Mesenchymal stem cell (in vitro differentiated cells and primary cell): ENCODE measurements around the gene MRPL20.

Experiments used
- DNase-seq: peaks from one replicate; pipeline ENCODE4 v3.0.0-alpha.2; 2013
- H2AFZ ChIP-seq: one replicate; pipeline ENCODE4 v1.6.1; 2013; ENCODE audit warnings: low read depth, mild to moderate bottlenecking, control low read depth, inconsistent platforms, low read length, moderate library complexity
- H2AK5ac ChIP-seq: 2 replicates; pipeline ENCODE4 v1.6.1; 2013; ENCODE audit warnings: low read length, moderate library complexity, mild to moderate bottlenecking, inconsistent platforms; ENCODE audit not compliant: severe bottlenecking
- H2BK120ac ChIP-seq: one replicate; pipeline ENCODE4 v1.6.1; 2013; ENCODE audit warnings: low read depth, mild to moderate bottlenecking, inconsistent platforms, low read length, moderate library complexity
- H2BK12ac ChIP-seq, 2 experiments: one replicate each; pipeline ENCODE4 v1.6.1; 2013; ENCODE audit warnings: inconsistent platforms in 2 of 2, low read length in 2 of 2, mild to moderate bottlenecking in 2 of 2, moderate library complexity in 2 of 2, control low read depth in 1 of 2
- H2BK15ac ChIP-seq: one replicate; pipeline ENCODE4 v1.6.1; 2013; ENCODE audit warnings: mild to moderate bottlenecking, low read depth, inconsistent platforms; ENCODE audit not compliant: poor library complexity, severe bottlenecking
- H2BK5ac ChIP-seq: 2 replicates; pipeline ENCODE4 v1.6.1; 2013; ENCODE audit warnings: low read depth, mild to moderate bottlenecking, low read length, control low read depth, inconsistent platforms; ENCODE audit not compliant: poor library complexity, severe bottlenecking
- H3K14ac ChIP-seq, 2 experiments: one replicate each; pipeline ENCODE4 v1.6.1; 2013; ENCODE audit warnings: inconsistent platforms in 2 of 2, low read length in 2 of 2, control low read depth in 1 of 2, mild to moderate bottlenecking in 1 of 2, moderate library complexity in 1 of 2
- H3K18ac ChIP-seq, 2 experiments: one replicate each; pipeline ENCODE4 v1.6.1; 2013; ENCODE audit warnings: inconsistent platforms in 2 of 2, low read length in 2 of 2, control low read depth in 1 of 2, low read depth in 1 of 2, mild to moderate bottlenecking in 1 of 2
- H3K23ac ChIP-seq, 2 experiments: one replicate each; pipeline ENCODE4 v1.6.1; 2013; ENCODE audit warnings: inconsistent platforms in 2 of 2, low read length in 2 of 2, mild to moderate bottlenecking in 2 of 2, moderate library complexity in 2 of 2, control low read depth in 1 of 2
- H3K27ac ChIP-seq: 2 replicates; pipeline ENCODE4 v1.5.1; 2013; ENCODE audit warnings: mild to moderate bottlenecking, moderate library complexity, low read length, control low read depth, inconsistent platforms; ENCODE audit not compliant: poor library complexity, severe bottlenecking
- H3K27me3 ChIP-seq, 2 experiments: 2 replicates each; pipeline versions ENCODE4 v1.6.1 to v1.7.0; 2013; ENCODE audit warnings: low read length in 2 of 2, mild to moderate bottlenecking in 2 of 2, moderate library complexity in 2 of 2, control low read depth in 1 of 2, inconsistent platforms in 1 of 2; ENCODE audit not compliant: control insufficient read depth in 1 of 2, insufficient read depth in 1 of 2
- H3K36me3 ChIP-seq, 2 experiments: 2 replicates each; pipeline versions ENCODE4 v1.6.1 to v1.7.0; 2013; ENCODE audit warnings: low read length in 2 of 2, control low read depth in 1 of 2, inconsistent platforms in 1 of 2, low read depth in 1 of 2, mild to moderate bottlenecking in 1 of 2; ENCODE audit not compliant: insufficient read depth in 2 of 2, control insufficient read depth in 1 of 2
- H3K4ac ChIP-seq, 2 experiments: one replicate each; pipeline ENCODE4 v1.6.1; 2013; ENCODE audit warnings: inconsistent platforms in 2 of 2, low read length in 2 of 2, mild to moderate bottlenecking in 2 of 2, moderate library complexity in 2 of 2, control low read depth in 1 of 2, low read depth in 1 of 2
- H3K4me1 ChIP-seq: 2 replicates; pipeline ENCODE4 v1.6.1; 2013; ENCODE audit warnings: low read depth, low read length, control low read depth; ENCODE audit not compliant: control insufficient read depth, insufficient read depth
- H3K4me2 ChIP-seq: 2 replicates; pipeline ENCODE4 v1.6.1; 2013; ENCODE audit warnings: low read length, mild to moderate bottlenecking, inconsistent platforms; ENCODE audit not compliant: poor library complexity, severe bottlenecking
- H3K4me3 ChIP-seq, 2 experiments: 2 replicates each; pipeline versions ENCODE4 v1.5.1 to v1.7.0; 2013; ENCODE audit warnings: low read length in 2 of 2, mild to moderate bottlenecking in 2 of 2, control low read depth in 1 of 2, low read depth in 1 of 2; ENCODE audit not compliant: insufficient read depth in 1 of 2
- H3K79me1 ChIP-seq: replicated peaks from 2 replicates; pipeline ENCODE4 v1.6.1; 2013; ENCODE audit warnings: mild to moderate bottlenecking, control low read depth, low read length, inconsistent platforms; ENCODE audit not compliant: poor library complexity, severe bottlenecking
- H3K9ac ChIP-seq: 2 replicates; pipeline ENCODE4 v1.7.0; 2013; ENCODE audit warnings: mild to moderate bottlenecking, low read length, moderate library complexity
- H3K9me3 ChIP-seq: 2 replicates; pipeline ENCODE4 v1.7.0; 2013; ENCODE audit warnings: mild to moderate bottlenecking, low read length; ENCODE audit not compliant: control insufficient read depth
- H4K8ac ChIP-seq: one replicate; pipeline ENCODE4 v1.6.1; 2013; ENCODE audit warnings: inconsistent platforms, mild to moderate bottlenecking, low read length, moderate library complexity
- H4K91ac ChIP-seq: one replicate; pipeline ENCODE4 v1.6.1; 2013; ENCODE audit warnings: mild to moderate bottlenecking, low read length, inconsistent platforms
- WGBS: methylation state at CpG from one replicate; pipeline ENCODE4 v1.1.7; 2013; ENCODE audit warnings: mixed read lengths; 5-methylcytosine and 5-hydroxymethylcytosine counted together

The MRPL20 gene

GRCh38 chr1:1373051-1373814 is 33.9 kb downstream of the MRPL20 start:
- Histone ChIP-seq H3K36me3 (peaks cover 11 to 44% of the 10 kb centered on the region in 2 experiments), H4K8ac (no peak overlapping the region), H3K79me1 (peaks cover 18% of the 10 kb centered on the region), H2BK15ac (no peak overlapping the region), H2BK12ac (no peak overlapping the region), H3K4me2 (peak overlapping the region; percentile 9), H3K18ac (no peak overlapping the region), H3K14ac (no peak overlapping the region), H2BK120ac (no peak overlapping the region), H3K4me1 (peaks cover 35% of the 10 kb centered on the region), H2BK5ac (no peak overlapping the region), H3K27me3 (no peaks in the 10 kb centered on the region), H3K4ac (no peak overlapping the region), H3K23ac (no peak overlapping the region), H2AK5ac (no peak overlapping the region), H3K4me3 (peak overlapping the region in 1 of 2 experiments; percentile 93), H3K9me3 (no peaks in the 10 kb centered on the region), H4K91ac (no peak overlapping the region), H2AFZ (no peak overlapping the region), H3K9ac (peak overlapping the region; percentile 94), H3K27ac (no peak overlapping the region)
- 97% methylated on average over 25 of the region's 26 CpGs for WGBS
- no peak for DNase-seq

DNA sequence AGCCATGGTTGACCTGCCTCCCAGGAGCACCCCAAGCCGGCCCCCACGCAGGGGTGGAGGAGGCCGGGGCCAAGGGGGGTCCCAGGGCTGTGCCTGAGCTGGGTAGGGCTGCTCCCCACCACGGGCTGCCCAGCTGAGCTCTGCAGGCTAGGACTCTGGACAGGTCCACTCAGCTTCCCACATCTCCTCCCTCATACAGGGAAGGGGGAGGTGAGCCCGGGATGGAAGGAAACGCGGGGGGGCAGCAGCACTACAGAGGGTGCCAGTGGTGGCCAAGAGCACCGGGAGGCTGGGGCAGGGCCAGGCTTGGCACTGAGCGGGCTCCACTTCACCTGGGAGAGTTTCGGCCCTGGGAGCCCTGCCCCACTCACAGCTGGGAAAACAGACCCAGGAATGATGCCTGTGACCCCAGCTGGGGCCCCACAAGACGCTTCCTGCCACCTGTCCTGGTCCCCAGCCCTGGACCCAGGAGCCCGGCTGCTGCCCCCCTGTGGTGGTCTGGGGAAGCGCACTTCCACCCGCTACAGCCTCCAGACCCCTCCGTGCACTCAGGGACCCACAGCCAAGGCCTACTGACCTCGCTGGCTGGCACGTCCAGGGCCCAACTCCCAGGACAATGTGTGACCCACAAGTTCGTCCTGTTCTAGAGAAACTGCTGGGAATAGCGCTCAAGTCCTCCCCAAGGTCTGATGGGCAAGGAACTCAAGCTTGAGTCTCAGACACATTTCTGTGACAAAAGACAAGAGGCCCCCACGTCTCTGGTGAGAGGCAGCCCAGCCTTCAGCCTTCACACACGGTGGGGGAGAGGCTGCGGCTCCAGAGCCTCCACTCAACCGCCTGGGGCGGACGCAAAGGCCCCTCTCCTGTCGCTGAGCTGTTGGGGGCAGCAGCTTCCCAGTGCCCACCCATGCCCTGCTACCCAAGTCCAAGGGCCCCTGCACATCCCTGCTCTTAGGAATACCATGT is 35.1 kb downstream of the MRPL20 start:
- WGBS = 54% methylated on average over 25 of the region's 26 CpGs
- Histone ChIP-seq H3K4me3 (peak overlapping the region in 1 of 2 experiments; percentile 42), H4K91ac (peak overlapping the region; percentile 43), H3K27ac (peak overlapping the region; percentile 27), H4K8ac (peak overlapping the region; percentile 56), H3K27me3 (no peaks in the 10 kb centered on the region), H2BK15ac (peak overlapping the region; percentile 26), H3K9ac (peak overlapping the region; percentile 55), H3K4me2 (peak overlapping the region; percentile 45), H3K4me1 (peaks cover 35% of the 10 kb centered on the region), H3K23ac (no peak overlapping the region), H2AFZ (no peak overlapping the region), H3K79me1 (peaks cover 16% of the 10 kb centered on the region), H2BK120ac (no peak overlapping the region), H3K4ac (peak overlapping the region in 1 of 2 experiments; percentile 25), H3K18ac (no peak overlapping the region), H2BK12ac (no peak overlapping the region), H2BK5ac (no peak overlapping the region), H3K9me3 (no peaks in the 10 kb centered on the region), H3K36me3 (peaks cover 11 to 40% of the 10 kb centered on the region in 2 experiments), H3K14ac (no peak overlapping the region), H2AK5ac (peak overlapping the region; percentile 33)
- peak; percentile 68 for DNase-seq

GRCh38 chr1:1371364-1371745 is 35.7 kb downstream of the MRPL20 start:
- Histone ChIP-seq H3K14ac (no peak overlapping the region), H3K4me3 (peak overlapping the region in 1 of 2 experiments; percentile 42), H2AFZ (no peak overlapping the region), H3K23ac (no peak overlapping the region), H4K8ac (no peak overlapping the region), H3K9ac (peak overlapping the region; percentile 37), H3K27me3 (no peaks in the 10 kb centered on the region), H3K4ac (no peak overlapping the region), H4K91ac (peak overlapping the region; percentile 43), H2BK15ac (peak overlapping the region; percentile 26), H3K4me1 (peaks cover 34% of the 10 kb centered on the region), H3K18ac (no peak overlapping the region), H3K79me1 (peaks cover 16% of the 10 kb centered on the region), H3K27ac (peak overlapping the region; percentile 27), H3K9me3 (no peaks in the 10 kb centered on the region), H3K36me3 (peaks cover 11 to 38% of the 10 kb centered on the region in 2 experiments), H3K4me2 (no peak overlapping the region), H2BK5ac (no peak overlapping the region), H2BK12ac (no peak overlapping the region), H2AK5ac (peak overlapping the region; percentile 30), H2BK120ac (no peak overlapping the region)
- no peak for DNase-seq
- 93% methylated on average over 12 of the region's 12 CpGs for WGBS
